Neural progenitor cell (in vitro differentiated cells): ENCODE results near the gene SUMF2.
"Not testable (repeated sequence)": the region's sequence is repeated elsewhere in the genome, so short reads cannot be mapped to it uniquely, and the experiment has no call there.

Experiments
- CTCF ChIP-seq: fragments of 200-600 bp; sonication (generic); IDR thresholded peaks from 2 replicates; pipeline ENCODE4 v1.5.1; 2017; ENCODE audit warnings: antibody characterized with exemption, mild to moderate bottlenecking
- EZH2 ChIP-seq: fragments of 200-600 bp; sonication (generic); IDR thresholded peaks from 2 replicates; pipeline ENCODE4 v1.6.1; 2017; ENCODE audit warnings: antibody characterized with exemption, mild to moderate bottlenecking, moderate library complexity
- EZH2phosphoT487 ChIP-seq: fragments of 200-600 bp; sonication (generic); IDR thresholded peaks from 2 replicates; pipeline ENCODE4 v1.6.1; 2017; ENCODE audit warnings: antibody characterized with exemption

GRCh38 chr7:56032578-56032977 is 31.5 kb upstream of the SUMF2 start:
- TF ChIP-seq EZH2, CTCF, EZH2phosphoT487: not testable (repeated sequence)
